PFSK-1 (cell line): ENCODE measurements around the gene MRGPRG.

Source experiments
- FOXP2 ChIP-seq: optimal IDR thresholded peaks from 2 replicates; pipeline ENCODE3; 2011; ENCODE audit warnings: borderline replicate concordance, control low read depth, inconsistent platforms; ENCODE audit not compliant: insufficient read depth; ENCODE audit errors: extremely low read length, extremely low read depth
- POLR2AphosphoS5 ChIP-seq: IDR thresholded peaks from 2 replicates; pipeline ENCODE4 v1.6.1; 2012; ENCODE audit warnings: low read depth, mild to moderate bottlenecking, control low read depth, low read length, moderate library complexity
- REST ChIP-seq, 2 experiments: IDR thresholded peaks; 2 replicates each; pipeline versions ENCODE4 v1.6.1 to v1.8.0; 2011 to 2012; ENCODE audit warnings: low read depth in 2 of 2, low read length in 2 of 2, control low read depth in 1 of 2, inconsistent platforms in 1 of 2, mild to moderate bottlenecking in 1 of 2, moderate library complexity in 1 of 2; ENCODE audit not compliant: insufficient read depth in 1 of 2
- SIN3A ChIP-seq: IDR thresholded peaks from 2 replicates; pipeline ENCODE4 v1.6.1; 2012; ENCODE audit warnings: mild to moderate bottlenecking, low read length, moderate library complexity, borderline replicate concordance; ENCODE audit not compliant: insufficient read depth
- TAF1 ChIP-seq: IDR thresholded peaks from 2 replicates; pipeline ENCODE4 v1.6.1; 2012; ENCODE audit warnings: low read length, control low read depth, borderline replicate concordance; ENCODE audit not compliant: insufficient read depth

MRGPRG gene

GRCh38 chr11:3232956-3233355 is 14.3 kb upstream of the MRGPRG start:
- TF ChIP-seq TAF1, result no peak
- no peak for TF ChIP-seq SIN3A
- TF ChIP-seq FOXP2, result no peak

GRCh38 chr11:3231851-3232744 is 13.5 kb upstream of the MRGPRG start, which contains the start of gene MRGPRE:
MRGPRE (minus strand) TSS chr11:3232417; CDS start chr11:3228799, 3,618 bp downstream.
- no peak for TF ChIP-seq POLR2AphosphoS5
- TF ChIP-seq TAF1, result no peak
- no peak for TF ChIP-seq FOXP2
- TF ChIP-seq REST (IDR thresholded peaks at IDR 0.05; ENCODE audit: insufficient read depth in 1 of 2, low read depth in 2 of 2, low read length in 2 of 2), result no peak
- no peak for TF ChIP-seq SIN3A

GRCh38 chr11:3231550-3231850 is 12.9 kb upstream of the MRGPRG start:
- TF ChIP-seq REST (IDR thresholded peaks at IDR 0.05; ENCODE audit: insufficient read depth in 1 of 2, low read depth in 2 of 2, low read length in 2 of 2) (no peak), POLR2AphosphoS5 (no peak), FOXP2 (no peak), TAF1 (no peak), SIN3A (no peak)

GRCh38 chr11:3230636-3231549 is 12.3 kb upstream of the MRGPRG start:
- no peak for TF ChIP-seq TAF1
- TF ChIP-seq POLR2AphosphoS5, result no peak
- no peak for TF ChIP-seq SIN3A
- TF ChIP-seq FOXP2, result no peak

GRCh38 chr11:3229673-3230630 is 11.3 kb upstream of the MRGPRG start:
- no peak for TF ChIP-seq REST (IDR thresholded peaks at IDR 0.05; ENCODE audit: insufficient read depth in 1 of 2, low read depth in 2 of 2, low read length in 2 of 2)
- TF ChIP-seq FOXP2, result no peak
- no peak for TF ChIP-seq TAF1
- TF ChIP-seq POLR2AphosphoS5, result no peak
